Lung (tissue), 16 donors: ENCODE measurements around the gene OR4M1. TPM values are rescaled to one million over a fixed set of nuclear protein-coding genes. Genes with fewer than 3 reads are reported as not detected.
"Not testable (repeated sequence)": the region's sequence is repeated elsewhere in the genome, so short reads cannot be mapped to it uniquely, and the experiment has no call there.

Experiments used
- ATAC-seq: fragments of 200-7000 bp; cut with Tn5 transposase; one replicate; pipeline ENCODE4 v1.9.1; 2020; ENCODE audit warnings: moderate number of reproducible peaks; ENCODE audit not compliant: insufficient read depth, low FRiP score
- DNase-seq, 3 donors: peaks; one replicate each; pipeline ENCODE4 v3.0.0-alpha.2; 2013 to 2017
- H3K27ac ChIP-seq, 2 donors: one replicate each; pipeline ENCODE4 v1.5.1; 2013; ENCODE audit warnings: mild to moderate bottlenecking in 2 of 2, moderate library complexity in 2 of 2, control low read depth in 1 of 2, inconsistent platforms in 1 of 2, low read depth in 1 of 2, low read length in 1 of 2
- H3K27me3 ChIP-seq, 3 donors: one replicate each; pipeline ENCODE4 v1.5.1; 2013; ENCODE audit warnings: low read length in 2 of 3; ENCODE audit not compliant: control insufficient read depth in 3 of 3, insufficient read depth in 3 of 3
- H3K36me3 ChIP-seq, 4 donors: one replicate each; pipeline ENCODE4 v1.5.1; 2013; ENCODE audit warnings: low read length in 4 of 4, mild to moderate bottlenecking in 1 of 4, moderate library complexity in 1 of 4; ENCODE audit not compliant: control insufficient read depth in 4 of 4, insufficient read depth in 4 of 4
- H3K4me1 ChIP-seq, 5 donors: one replicate each; pipeline ENCODE4 v1.5.1; 2013; ENCODE audit warnings: low read length in 5 of 5, mild to moderate bottlenecking in 2 of 5, moderate library complexity in 1 of 5; ENCODE audit not compliant: control insufficient read depth in 5 of 5, insufficient read depth in 5 of 5
- H3K4me3 ChIP-seq: one replicate; pipeline ENCODE4 v1.5.1; 2013; ENCODE audit warnings: mild to moderate bottlenecking, control low read depth, moderate library complexity
- H3K9ac ChIP-seq, 2 donors: one replicate each; pipeline ENCODE4 v1.5.1; 2013; ENCODE audit warnings: low read length in 2 of 2, control low read depth in 1 of 2; ENCODE audit not compliant: insufficient read depth in 1 of 2
- H3K9me3 ChIP-seq, 4 donors: one replicate each; pipeline ENCODE4 v1.5.1; 2013; ENCODE audit warnings: low read length in 3 of 4, mild to moderate bottlenecking in 1 of 4, moderate library complexity in 1 of 4; ENCODE audit not compliant: control insufficient read depth in 4 of 4, insufficient read depth in 3 of 4
- WGBS, 2 donors: extraction: QIAGEN DNeasy Blood & Tissue Kit; methylation state at CpG; one replicate each; pipeline ENCODE4 v1.1.7; 2013; 5-methylcytosine and 5-hydroxymethylcytosine counted together
- long read RNA-seq, 5 donors: transcript quantifications; one replicate each; lab custom pipeline, GENCODE V29; 2026
- polyA plus RNA-seq, 2 donors: library from polyadenylated mRNA; stranded (reverse); fragments of 200-250 nt; gene quantifications; one replicate each; pipeline ENCODE4 v1.2.1, GENCODE V29; 2013
- total RNA-seq, 2 donors: library from RNA; depleted of rRNA in 1 of 2; stranded (reverse); fragments of >200 nt in 1 of 2; gene quantifications; one replicate each; pipeline ENCODE4 v1.2.1, GENCODE V29; 2014 to 2021
- TF ChIP-seq, protein P1 (sequence below): IDR thresholded peaks from 2 replicates; pipeline ENCODE4 v1.5.1; 2012; ENCODE audit warnings: mild to moderate bottlenecking; ENCODE audit errors: control extremely low read depth, extremely low read depth
- donor health status: control.
- donor health status: control.
- donor health status: Bipolar disorder and iron deficiency.
- donor health status: healthy.
- donor health status: DM: yes; HTN: yes; CAD: no.

Gene OR4M1, protein sequence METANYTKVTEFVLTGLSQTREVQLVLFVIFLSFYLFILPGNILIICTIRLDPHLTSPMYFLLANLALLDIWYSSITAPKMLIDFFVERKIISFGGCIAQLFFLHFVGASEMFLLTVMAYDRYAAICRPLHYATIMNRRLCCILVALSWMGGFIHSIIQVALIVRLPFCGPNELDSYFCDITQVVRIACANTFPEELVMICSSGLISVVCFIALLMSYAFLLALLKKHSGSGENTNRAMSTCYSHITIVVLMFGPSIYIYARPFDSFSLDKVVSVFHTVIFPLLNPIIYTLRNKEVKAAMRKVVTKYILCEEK
- total RNA-seq (not detected), polyA plus RNA-seq (not detected)
- long read RNA-seq, donor 1 = 0 reads
- long read RNA-seq, donor 2 = 0 reads
- long read RNA-seq, donor 3 = 0 reads
- long read RNA-seq, donor 4 = 0 reads
- long read RNA-seq, donor 5 = 0 reads

DNA sequence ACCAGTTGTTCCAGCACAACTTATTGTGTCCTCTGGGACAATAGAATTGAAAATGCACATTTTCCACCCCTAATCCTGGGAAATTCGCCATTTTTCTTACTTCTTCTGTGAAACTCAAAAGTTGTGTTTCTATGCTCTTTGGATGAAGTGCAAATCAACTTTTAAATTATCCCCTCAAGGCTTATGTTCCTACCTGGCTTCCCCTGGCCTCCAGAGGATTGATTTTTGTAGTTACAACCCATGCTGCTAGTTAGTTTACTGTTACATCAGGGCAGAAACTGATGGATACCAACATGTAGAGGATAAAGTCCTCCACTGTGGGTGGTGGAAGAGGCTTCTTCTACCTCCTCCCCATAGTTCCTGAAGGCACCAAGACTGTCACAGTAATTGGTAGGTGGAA is at the start of gene OR4M1:
Gene OR4M1, plus strand, starts transcription at position 301 of the 400 bp plus-strand sequence. CDS start 6,819 bp downstream, outside the sequence.
- H3K4me1 ChIP-seq, DNase-seq, H3K27me3 ChIP-seq, H3K27ac ChIP-seq, H3K9ac ChIP-seq, H3K36me3 ChIP-seq, H3K4me3 ChIP-seq, ATAC-seq: not testable (repeated sequence)
- H3K9me3 ChIP-seq = peaks cover 0 to 20% (median 7%) of the 10 kb centered on the region in 4 donors
- WGBS, 2 donors = 5 to 14% methylated on average over 1 of the region's 1 CpG

DNA sequence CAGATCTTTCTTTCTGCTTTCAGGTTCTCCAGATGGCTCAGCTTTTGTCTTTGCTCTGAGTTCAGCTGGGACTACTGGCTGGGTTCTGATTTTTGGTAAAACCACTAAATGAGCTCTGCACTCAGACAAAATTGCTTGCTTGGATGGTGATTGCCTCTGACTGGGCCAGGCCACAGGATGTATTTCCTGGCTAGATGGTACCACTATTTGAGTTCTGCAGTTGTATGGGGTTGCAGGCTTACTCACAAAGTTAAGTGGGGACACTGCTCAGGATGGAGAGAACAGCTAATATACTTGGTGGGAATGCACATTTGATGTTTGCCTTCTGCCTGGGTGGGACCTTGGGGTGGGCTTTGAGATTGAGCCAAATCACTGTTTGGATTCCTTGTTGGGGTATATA is 43.9 kb upstream of the OR4M1 start:
- Histone ChIP-seq H3K36me3 (no peaks in the 10 kb centered on the region), H3K4me1 (no peaks in the 10 kb centered on the region), H3K27me3 (no peaks in the 10 kb centered on the region), H3K27ac (no peak overlapping the region), H3K9me3 (peaks cover 0 to 18% (median 7%) of the 10 kb centered on the region in 4 donors), H3K9ac (no peak overlapping the region), H3K4me3 (no peak overlapping the region)
- TF ChIP-seq, protein P1, sequence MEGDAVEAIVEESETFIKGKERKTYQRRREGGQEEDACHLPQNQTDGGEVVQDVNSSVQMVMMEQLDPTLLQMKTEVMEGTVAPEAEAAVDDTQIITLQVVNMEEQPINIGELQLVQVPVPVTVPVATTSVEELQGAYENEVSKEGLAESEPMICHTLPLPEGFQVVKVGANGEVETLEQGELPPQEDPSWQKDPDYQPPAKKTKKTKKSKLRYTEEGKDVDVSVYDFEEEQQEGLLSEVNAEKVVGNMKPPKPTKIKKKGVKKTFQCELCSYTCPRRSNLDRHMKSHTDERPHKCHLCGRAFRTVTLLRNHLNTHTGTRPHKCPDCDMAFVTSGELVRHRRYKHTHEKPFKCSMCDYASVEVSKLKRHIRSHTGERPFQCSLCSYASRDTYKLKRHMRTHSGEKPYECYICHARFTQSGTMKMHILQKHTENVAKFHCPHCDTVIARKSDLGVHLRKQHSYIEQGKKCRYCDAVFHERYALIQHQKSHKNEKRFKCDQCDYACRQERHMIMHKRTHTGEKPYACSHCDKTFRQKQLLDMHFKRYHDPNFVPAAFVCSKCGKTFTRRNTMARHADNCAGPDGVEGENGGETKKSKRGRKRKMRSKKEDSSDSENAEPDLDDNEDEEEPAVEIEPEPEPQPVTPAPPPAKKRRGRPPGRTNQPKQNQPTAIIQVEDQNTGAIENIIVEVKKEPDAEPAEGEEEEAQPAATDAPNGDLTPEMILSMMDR = no peak
- ATAC-seq = no peak
- no peak for DNase-seq

DNA sequence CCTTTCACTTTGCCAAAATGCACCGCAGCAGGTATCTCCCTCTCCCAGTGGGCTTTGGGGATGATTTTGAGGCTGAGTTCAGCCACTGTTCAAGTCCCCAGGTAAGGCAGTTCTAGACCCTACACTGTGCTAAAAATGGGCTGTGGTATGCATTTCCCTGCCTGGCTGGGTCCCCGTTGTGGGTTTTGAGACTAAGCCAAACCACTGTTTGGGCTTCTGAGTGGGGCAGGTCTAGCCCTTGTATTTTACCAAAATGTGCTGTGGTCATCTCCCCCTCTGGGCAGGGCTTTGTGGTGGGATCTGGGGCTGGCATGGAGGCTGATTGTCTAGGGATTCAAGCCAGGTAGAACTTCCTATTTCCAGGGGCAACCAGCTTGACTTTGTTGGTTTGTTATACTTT is 43.5 kb upstream of the OR4M1 start:
- WGBS, 2 donors = 62 to 81% methylated on average over 2 of the region's 2 CpGs
- H3K4me1 ChIP-seq = no peaks in the 10 kb centered on the region
- H3K27me3 ChIP-seq = no peaks in the 10 kb centered on the region
- no peak overlapping the region for H3K27ac ChIP-seq
- no peak for ATAC-seq
- no peak overlapping the region for H3K4me3 ChIP-seq
- no peak overlapping the region for H3K9ac ChIP-seq
- H3K9me3 ChIP-seq = peaks cover 0 to 18% (median 7%) of the 10 kb centered on the region in 4 donors
- TF ChIP-seq, protein P1 = no peak
- H3K36me3 ChIP-seq = no peaks in the 10 kb centered on the region
- no peak for DNase-seq

DNA sequence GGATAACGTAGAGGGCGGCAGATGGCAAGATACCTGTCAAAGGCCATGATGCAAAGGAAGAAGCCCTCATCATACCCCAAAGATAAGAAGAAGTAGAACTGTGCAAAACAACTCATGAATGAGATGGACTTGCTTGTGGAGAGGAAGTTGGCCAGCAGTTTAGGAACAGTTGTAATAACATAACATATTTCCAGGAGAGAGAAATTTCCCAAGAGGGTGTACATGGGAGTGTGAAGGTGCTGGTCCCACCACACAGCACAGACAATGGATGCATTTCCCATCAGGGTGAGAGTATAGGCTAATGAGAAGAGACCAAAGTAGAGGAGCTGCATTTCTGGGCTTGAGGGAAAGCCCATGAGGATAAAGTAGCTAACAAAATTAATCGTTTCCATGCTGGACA is 39.4 kb upstream of the OR4M1 start:
- not testable (repeated sequence) for H3K27me3 ChIP-seq, H3K4me3 ChIP-seq, H3K9me3 ChIP-seq, DNase-seq, H3K27ac ChIP-seq, H3K4me1 ChIP-seq, H3K36me3 ChIP-seq, ATAC-seq, H3K9ac ChIP-seq
- 77 to 87% methylated on average over 3 of the region's 3 CpGs for WGBS, 2 donors
